ENCODE results near the gene PTCD1.

GRCh38 chr7:99447943-99448342 is 9.3 kb upstream of the PTCD1 start:
- TF ChIP-seq HDAC2 (IDR thresholded peaks at IDR 0.05; ENCODE audit: borderline replicate concordance in 1 of 2, low read depth in 2 of 2, low read length in 2 of 2): no peak
- peak in 2 of 3 experiments; percentile 25 to 29; a peak in 2 of 4 replicates for TF ChIP-seq CTCF (IDR thresholded peaks at IDR 0.05; ENCODE audit: control extremely low read depth in 1 of 3, insufficient read depth in 1 of 3, low read depth in 1 of 3, low read length in 3 of 3)
- no peak for TF ChIP-seq JUN (IDR thresholded peaks at IDR 0.05; ENCODE audit: low read depth, low read length)
- TF ChIP-seq CHD2 (IDR thresholded peaks at IDR 0.05; ENCODE audit: low read length): no peak
- TF ChIP-seq GABPA (IDR thresholded peaks at IDR 0.05; ENCODE audit: borderline replicate concordance, insufficient read depth, low read length): no peak
- TF ChIP-seq EP300 (IDR thresholded peaks at IDR 0.05; ENCODE audit: borderline replicate concordance in 1 of 2, low read depth in 2 of 2, low read length in 2 of 2): no peak
- TF ChIP-seq EZH2 (IDR thresholded peaks at IDR 0.05; ENCODE audit: low read depth, low read length, severe bottlenecking): no peak
